Kidney (tissue), 14 donors: ENCODE measurements around the gene PHACTR1. TPM values are rescaled to one million over a fixed set of nuclear protein-coding genes. Genes with fewer than 3 reads are reported as not detected.
A peak's percentile ranks its signal among the peaks of the same experiment; 100 is the strongest.

Experiments
- DNase-seq, 5 donors: peaks; one replicate each; pipeline ENCODE4 v3.0.0-alpha.2; 2013 to 2020
- FAIRE-seq: peaks from 2 replicates; lab custom pipeline; 2012; peaks lifted over from hg19 to GRCh38; lab: Jason Lieb, UNC
- H3K27ac ChIP-seq, 2 donors: one replicate each; pipeline ENCODE4 v1.7.0; 2013; ENCODE audit warnings: low read depth in 2 of 2, low read length in 2 of 2, inconsistent platforms in 1 of 2
- H3K27me3 ChIP-seq: one replicate; pipeline ENCODE4 v1.7.1; 2013; ENCODE audit warnings: low read length, inconsistent platforms; ENCODE audit not compliant: control insufficient read depth, insufficient read depth
- H3K36me3 ChIP-seq, 3 donors: one replicate each; pipeline versions ENCODE4 v1.7.0 to v1.7.1; 2013; ENCODE audit warnings: low read length in 3 of 3, control low read depth in 1 of 3, inconsistent platforms in 1 of 3; ENCODE audit not compliant: insufficient read depth in 3 of 3, control insufficient read depth in 2 of 3
- H3K4me1 ChIP-seq, 3 donors: one replicate each; pipeline versions ENCODE4 v1.7.0 to v1.7.1; 2013; ENCODE audit warnings: low read length in 3 of 3, inconsistent platforms in 1 of 3, low read depth in 1 of 3; ENCODE audit not compliant: control insufficient read depth in 2 of 3, insufficient read depth in 2 of 3
- H3K4me3 ChIP-seq, 3 donors: one replicate each; pipeline versions ENCODE4 v1.7.0 to v1.8.1; 2013; ENCODE audit warnings: low read length in 3 of 3, control low read depth in 1 of 3, inconsistent platforms in 1 of 3
- H3K9ac ChIP-seq, 3 donors: one replicate each; pipeline versions ENCODE4 v1.7.0 to v1.7.1; 2013; ENCODE audit warnings: low read length in 3 of 3, control low read depth in 1 of 3, inconsistent platforms in 1 of 3
- H3K9me3 ChIP-seq, 3 donors: one replicate each; pipeline versions ENCODE4 v1.7.0 to v1.7.1; 2013; ENCODE audit warnings: low read length in 3 of 3, control low read depth in 1 of 3, inconsistent platforms in 1 of 3; ENCODE audit not compliant: control insufficient read depth in 2 of 3, insufficient read depth in 1 of 3
- intact Hi-C: fragments of 100-400 bp; cut with DNase I; formaldehyde crosslinking; loops from one replicate; pipeline ENCODE4 v1.11.1; 2022
- polyA plus RNA-seq: library from polyadenylated mRNA; stranded (reverse); fragments of 350-450 nt; fragmentation: Illumina TruSeq; extraction: RNeasy Lipid Tissue Mini Kit (QIAGEN cat#74804); gene quantifications from one replicate; pipeline ENCODE4 v1.2.3, GENCODE V29; 2014; ENCODE audit warnings: low read depth, low replicate concordance; ENCODE audit not compliant: insufficient read depth
- total RNA-seq: library from RNA; stranded (reverse); fragmentation: NEBNext Ultra II Directional; extraction: Animal tissue kit (Norgen Biotek cat#: 25700); gene quantifications from one replicate; pipeline ENCODE4 v1.2.1, GENCODE V29; 2021
- TF ChIP-seq, protein P1 (sequence below): IDR thresholded peaks from 3 replicates; pipeline ENCODE4 v1.5.1; 2012; ENCODE audit warnings: mild to moderate bottlenecking, moderate library complexity, borderline replicate concordance; ENCODE audit not compliant: insufficient read depth; ENCODE audit errors: extremely low read depth
- donor health status: control.
- donor health status: control.
- donor health status: control.
- donor health status: control.
- donor health status: control.
- donor health status: DM: yes; HTN: yes; CAD: no.
- donor health status: Normal renal cell carcinoma (clear cell type).

The PHACTR1 gene
- total and polyA plus RNA-seq, 2 donors from 2014 or later, result 3.3 to 33.6 TPM

DNA sequence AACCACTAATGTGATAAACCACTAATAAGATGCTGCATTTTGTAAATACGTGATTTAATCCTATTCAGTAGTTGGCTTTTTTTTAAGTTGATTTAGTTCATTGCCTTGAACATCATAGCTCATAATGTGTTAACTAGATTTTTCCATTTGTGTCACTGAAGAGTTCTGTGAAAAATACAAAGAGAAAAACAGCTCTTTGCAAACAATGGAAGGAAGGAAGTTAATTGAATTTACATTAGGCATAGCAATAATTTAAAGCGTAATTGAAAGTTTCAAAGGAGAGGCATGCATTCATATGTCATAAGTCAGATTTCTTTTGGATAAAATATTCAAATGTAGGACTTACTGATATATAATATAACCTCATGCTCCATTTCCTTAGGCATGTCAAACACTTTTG lies 509.5 kb downstream of the PHACTR1 start:
- FAIRE-seq (no peak), DNase-seq (no peak)
- Histone ChIP-seq H3K9ac (no peak overlapping the region), H3K27ac (no peak overlapping the region), H3K4me3 (no peak overlapping the region), H3K9me3 (no peaks in the 10 kb centered on the region), H3K27me3 (no peaks in the 10 kb centered on the region), H3K36me3 (no peaks in the 10 kb centered on the region), H3K4me1 (no peaks in the 10 kb centered on the region)
- intact Hi-C loops, result no loop called here
- TF ChIP-seq, protein P1, sequence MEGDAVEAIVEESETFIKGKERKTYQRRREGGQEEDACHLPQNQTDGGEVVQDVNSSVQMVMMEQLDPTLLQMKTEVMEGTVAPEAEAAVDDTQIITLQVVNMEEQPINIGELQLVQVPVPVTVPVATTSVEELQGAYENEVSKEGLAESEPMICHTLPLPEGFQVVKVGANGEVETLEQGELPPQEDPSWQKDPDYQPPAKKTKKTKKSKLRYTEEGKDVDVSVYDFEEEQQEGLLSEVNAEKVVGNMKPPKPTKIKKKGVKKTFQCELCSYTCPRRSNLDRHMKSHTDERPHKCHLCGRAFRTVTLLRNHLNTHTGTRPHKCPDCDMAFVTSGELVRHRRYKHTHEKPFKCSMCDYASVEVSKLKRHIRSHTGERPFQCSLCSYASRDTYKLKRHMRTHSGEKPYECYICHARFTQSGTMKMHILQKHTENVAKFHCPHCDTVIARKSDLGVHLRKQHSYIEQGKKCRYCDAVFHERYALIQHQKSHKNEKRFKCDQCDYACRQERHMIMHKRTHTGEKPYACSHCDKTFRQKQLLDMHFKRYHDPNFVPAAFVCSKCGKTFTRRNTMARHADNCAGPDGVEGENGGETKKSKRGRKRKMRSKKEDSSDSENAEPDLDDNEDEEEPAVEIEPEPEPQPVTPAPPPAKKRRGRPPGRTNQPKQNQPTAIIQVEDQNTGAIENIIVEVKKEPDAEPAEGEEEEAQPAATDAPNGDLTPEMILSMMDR, result no peak

DNA sequence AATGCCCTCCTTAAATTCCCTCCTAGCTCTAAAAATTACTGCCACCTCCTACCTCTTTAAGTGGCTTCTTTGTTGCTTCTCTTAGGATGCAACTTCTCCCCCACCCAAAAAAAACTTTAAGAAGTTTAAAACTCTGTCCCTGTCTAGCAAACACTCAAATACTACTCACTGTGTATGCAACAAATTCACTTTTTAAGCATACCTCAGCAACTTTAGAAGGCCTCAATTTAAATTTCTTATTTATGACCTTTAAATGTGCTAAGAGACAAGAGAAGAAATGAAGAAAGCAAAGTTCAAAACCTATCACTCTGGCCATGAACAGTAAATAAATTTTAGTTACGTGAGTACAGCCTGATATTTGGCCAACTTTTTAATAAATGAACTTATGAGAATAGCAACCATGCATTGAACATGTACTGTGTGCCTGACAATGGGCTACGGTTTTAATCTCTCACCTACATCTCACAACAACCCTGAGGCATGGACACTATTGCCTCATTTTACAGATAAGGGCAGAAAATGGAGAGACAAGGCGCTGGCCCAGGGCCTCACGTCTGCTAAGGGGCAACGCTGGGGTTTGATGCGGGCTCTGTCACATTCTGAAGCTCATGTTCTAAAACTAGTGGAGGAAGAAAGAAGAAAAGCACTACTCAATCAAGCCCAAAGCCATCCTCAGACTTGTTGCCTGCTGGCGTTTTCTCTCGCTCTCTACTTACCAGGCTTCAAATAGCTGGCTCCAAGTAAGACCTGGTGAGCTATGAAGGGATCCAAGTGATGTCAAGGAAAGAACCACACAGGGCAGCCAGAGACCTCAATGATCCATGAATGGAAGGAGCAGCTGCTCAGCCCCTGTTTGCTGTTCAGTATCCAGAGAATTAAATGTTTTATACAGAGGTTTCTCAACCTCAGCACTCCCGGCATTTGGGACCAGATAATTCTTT lies 512.0 kb downstream of the PHACTR1 start:
- Histone ChIP-seq H3K27ac (no peak overlapping the region), H3K27me3 (no peaks in the 10 kb centered on the region), H3K4me3 (no peak overlapping the region), H3K9ac (no peak overlapping the region), H3K9me3 (no peaks in the 10 kb centered on the region), H3K4me1 (no peaks in the 10 kb centered on the region), H3K36me3 (no peaks in the 10 kb centered on the region)
- TF ChIP-seq, protein P1, result no peak
- FAIRE-seq, result no peak
- DNase-seq, result no peak
- intact Hi-C loops, result no loop called here

DNA sequence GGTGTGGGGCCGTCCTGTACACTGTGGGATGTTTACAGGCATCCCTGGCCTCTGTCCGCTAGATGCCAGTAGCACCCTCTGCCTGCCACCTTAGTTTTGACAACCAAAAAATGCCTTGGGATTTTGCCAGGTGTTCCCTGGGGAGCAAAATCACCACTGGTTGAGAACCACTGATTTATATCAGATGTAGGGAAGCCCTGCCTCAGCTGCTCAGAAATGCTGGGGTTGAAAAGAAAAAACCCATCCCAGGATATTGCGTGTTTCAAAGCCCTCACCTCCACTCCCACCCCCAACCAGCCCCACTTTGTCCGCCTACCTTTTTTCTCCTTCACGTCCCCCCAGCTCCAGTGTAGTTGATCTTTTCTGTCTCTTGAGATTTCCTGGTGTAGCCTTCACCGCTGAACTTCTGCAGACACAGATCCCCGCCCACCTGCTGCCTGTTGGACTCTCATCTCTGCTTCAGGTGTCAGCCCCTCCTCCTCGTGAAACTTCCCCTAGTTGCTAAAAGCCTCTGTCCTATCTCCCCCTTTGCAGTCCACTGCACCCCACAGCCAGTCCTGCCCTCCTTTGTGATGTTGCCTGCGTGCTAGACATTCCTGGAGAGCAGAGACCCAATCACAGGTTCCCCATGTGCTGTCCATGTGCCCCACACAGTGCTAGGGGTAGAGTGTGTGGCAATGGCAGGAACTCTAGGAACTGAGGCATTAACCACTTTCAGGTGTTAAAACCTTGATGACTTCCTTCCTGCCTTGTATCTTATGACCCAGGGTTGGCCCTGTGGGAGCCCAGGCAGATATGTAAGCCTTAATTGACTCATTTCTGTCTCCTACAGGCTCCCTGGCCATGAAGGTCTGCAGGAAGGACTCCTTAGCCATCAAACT lies 512.9 kb downstream of the PHACTR1 start:
- no peaks in the 10 kb centered on the region for H3K36me3 ChIP-seq
- no peak overlapping the region for H3K9ac ChIP-seq
- DNase-seq, result peak in 3 of 5 donors; percentile 14 to 22 (median 21)
- H3K27ac ChIP-seq, result peak overlapping the region in 1 of 2 donors; percentile 16
- H3K4me1 ChIP-seq, result no peaks in the 10 kb centered on the region
- no peak for FAIRE-seq
- H3K9me3 ChIP-seq, result no peaks in the 10 kb centered on the region
- no peaks in the 10 kb centered on the region for H3K27me3 ChIP-seq
- intact Hi-C loops, result no loop called here
- H3K4me3 ChIP-seq, result no peak overlapping the region
- TF ChIP-seq, protein P1, result peak; percentile 52
